GM21360 (cell line): ENCODE results near the gene RXRB.

Experiments
- ATAC-seq: cut with Tn5 transposase; IDR thresholded peaks from one replicate; pipeline ENCODE4 v1.9.1; 2021; ENCODE audit warnings: mild to moderate bottlenecking, moderate library complexity; ENCODE audit not compliant: unreplicated experiment

Gene RXRB

DNA sequence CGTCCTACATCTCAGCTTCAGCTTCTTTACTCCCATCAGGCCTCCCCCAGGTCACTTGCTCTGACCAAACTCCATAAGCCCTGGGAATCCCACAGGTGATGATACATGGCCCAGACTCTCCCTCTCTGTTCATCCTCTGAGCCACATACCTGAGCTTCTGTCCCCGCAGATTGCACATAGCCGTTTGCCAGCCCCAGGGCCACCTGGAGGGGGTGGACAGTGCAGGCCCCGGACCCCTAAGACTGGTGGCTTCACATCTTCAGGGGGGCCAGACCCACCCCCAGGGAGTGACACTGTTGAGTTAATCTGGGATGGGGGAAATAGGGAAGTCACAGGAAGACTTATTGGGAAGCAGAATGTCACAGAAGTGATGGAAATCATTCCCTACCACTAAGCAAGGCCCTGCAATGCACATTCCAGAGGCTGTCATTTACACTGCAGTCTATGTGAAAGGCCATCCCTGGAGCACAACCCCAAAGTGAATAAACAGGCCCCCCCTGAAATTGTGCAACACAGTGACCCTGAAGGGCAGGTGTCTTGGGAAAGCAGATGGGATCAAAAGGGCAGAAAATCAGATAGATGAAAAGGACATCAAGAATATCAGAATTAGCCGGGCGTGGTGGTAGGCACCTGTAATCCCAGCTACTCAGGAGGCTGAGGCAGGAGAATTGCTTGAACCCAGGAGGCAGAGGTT, 2.2 kb downstream of the RXRB start:
- ATAC-seq, result no peak

DNA sequence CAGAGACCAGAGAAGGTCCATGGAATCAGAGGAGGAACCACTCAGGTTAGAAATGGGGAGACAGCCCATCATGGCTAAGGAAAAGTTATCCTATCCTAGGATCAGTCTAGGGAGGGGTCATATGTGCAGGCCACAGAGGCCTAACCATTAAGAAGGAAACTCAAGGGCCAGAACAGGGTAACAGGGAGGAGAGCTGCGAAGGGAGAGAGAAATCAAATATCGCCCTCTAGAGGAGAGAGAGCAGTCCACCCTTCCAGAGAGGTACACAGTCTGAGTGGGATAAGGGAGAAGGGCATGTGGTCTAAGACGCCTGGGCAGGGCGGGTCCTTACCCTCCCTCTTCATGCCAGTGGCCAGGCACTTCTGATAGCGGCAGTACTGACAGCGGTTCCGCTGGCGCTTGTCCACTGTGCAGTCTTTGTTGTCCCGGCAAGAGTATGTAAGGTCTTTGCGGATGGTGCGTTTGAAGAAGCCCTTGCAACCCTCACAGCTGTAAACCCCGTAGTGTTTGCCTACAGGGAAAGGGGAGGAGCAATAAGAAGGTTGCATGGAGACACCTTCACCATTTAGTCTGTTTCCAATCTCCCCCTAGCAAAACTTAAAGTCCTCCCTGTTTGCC, 2.9 kb downstream of the RXRB start:
- ATAC-seq, result no peak

DNA sequence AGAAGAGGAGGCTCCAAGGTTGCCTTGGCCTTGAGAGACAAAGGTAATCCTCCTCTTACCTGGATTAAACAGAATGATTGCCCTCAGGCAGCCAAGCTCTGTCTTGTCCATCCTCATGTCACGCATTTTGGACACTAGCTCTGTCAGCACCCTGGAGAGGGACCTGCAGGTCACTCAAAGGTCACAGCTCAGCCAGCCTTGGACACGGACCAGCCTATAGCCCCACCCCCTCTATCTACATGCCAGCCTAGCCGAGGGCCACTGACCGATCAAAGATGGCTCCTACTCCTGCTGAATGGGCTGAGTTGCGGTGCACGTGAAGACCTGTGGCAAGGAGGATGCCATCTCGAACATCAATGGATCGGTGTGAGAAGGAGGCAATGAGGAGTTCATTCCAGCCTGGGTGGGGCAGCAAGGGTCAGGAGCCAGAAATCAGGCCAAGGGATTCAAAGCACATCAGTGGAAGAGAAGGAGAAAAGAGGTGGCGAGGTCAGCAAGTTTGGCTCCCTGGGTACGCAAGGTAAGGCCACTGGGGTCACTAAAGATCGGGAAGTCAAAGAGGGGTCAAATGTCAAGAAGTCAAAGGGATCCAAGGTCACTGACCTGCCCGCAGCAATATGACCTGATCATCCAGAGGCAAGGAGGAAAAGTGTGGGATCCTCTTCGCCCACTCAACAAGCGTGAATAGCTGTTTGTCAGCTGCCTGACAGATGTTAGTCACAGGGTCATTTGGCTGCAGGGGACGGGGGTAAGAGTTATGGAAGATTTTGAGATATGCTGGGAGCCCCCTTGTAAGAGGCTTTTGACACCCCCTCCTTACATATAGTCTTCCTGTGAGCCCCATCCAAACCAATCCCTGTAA, 4.9 kb downstream of the RXRB start:
- no peak for ATAC-seq

DNA sequence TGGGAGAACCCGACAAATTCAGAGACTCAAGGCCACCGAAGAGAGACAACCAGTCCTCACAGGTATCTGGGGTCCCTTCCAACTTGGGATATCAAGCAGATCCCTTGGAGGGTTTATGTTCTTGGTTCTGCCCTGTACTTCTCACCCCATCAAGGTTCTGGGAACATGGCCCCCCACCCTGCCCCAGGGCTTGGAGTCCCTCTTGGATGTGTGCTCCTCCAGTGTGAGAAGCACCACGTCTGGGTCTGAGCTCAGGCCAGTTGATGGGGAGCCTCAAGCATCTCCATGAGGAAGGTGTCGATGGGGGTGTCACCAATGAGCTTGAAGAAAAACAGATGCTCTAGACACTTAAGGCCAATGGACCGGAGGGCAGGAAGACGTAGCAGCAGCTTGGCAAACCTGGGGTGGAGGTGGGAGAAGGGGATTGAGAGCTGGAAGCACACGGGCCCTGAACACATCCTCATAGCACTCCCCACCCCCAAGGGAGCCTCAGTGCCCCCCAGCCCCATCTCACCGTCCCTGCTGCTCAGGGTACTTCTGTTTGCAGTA, 6.0 kb downstream of the RXRB start:
- no peak for ATAC-seq

DNA sequence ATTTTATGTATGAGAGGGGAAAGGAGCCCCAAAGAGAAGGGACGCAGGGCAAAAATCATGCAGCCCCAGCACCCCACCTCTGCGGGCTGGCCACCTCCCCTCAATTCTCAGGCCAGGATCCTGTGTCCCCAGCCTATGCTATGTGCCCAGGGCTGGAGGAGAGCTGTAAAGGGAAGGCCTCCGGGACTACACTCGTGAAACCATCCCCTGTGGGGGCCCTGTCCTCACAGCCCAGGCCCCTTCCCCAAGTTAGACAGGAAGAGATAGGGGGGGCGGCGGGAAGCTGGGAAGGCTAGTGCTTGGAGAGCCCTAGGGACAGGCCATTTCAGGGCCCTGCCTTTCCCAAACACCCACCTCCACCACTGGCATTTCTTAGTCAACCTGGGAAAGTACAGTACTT, 6.8 kb downstream of the RXRB start:
- no peak for ATAC-seq

DNA sequence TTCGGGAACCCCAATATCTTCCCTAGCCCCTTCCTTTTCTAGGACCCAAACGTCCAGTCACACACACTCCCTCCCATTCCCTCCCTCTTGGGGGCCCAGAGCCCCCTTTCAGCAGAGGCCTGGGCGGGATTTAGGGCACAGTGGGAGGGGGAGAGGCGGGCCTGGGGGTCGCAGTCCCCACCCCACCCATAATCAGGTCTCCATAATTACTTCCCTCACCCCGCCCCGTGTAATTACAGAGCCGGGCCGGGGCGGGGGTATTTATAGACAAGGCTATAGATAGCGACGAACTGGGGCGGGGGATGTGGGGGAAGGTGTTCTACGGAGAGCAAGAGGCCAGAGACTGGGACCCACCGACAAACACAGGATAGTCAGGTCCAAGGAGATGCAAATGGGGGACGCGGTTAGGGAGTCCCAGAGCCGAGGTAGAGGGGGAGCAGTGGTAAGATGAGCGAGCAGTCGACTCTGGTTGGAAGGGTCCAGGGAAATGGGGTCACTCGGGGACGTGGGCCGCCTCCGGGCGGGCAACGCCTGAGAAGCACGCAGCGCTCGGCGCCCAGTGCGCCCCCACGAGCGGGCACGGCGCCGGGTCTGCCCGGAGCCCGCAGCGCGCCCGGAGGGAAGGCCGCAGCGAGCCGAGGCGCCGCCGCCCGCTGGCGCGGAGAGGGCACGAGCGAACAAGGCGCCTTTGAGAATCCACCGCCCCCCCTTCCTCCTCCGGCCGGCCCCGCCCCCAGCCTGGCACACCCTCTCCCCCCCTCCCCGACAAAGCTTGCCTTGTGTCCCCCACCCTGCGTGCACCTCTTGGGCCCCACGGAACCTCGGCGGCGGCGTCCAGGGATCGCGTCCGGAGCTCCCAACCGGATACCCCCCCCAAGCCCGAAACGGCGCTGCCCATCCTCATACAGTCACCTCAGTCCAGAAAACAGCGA, 7.5 kb downstream of the RXRB start:
- no peak for ATAC-seq

DNA sequence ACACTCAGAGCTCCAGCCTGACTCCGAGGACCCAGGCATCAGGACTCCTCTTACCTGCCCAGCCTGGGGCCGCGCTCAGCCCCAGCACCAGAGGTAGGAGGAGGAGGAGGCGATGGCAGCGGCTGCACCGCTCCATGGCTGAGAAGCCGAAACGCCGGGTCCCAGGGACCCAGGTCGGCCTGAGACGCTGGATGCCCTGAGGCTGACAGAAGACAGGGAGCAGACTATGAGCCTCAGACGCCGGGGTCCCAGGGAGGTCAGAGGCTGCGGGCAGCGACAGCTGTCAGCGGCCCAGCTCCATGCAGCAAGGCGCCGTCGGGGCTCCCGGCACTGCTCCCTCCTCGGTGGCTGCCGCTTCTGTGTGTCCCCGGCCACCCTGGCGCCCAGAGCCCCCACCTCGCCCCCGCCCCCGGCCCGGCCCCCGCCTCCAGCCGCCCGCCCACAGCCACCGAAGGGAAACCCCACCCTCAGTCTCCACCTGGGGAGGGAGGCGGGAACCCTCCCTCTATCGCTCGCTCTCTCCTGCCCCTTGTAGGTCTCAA, 8.3 kb downstream of the RXRB start, which contains the start of gene COL11A2:
Gene COL11A2 (minus strand): TSS at position 363 of the 542 bp plus-strand sequence. CDS start 227 bp downstream, at position 136.
- ATAC-seq, result no peak

DNA sequence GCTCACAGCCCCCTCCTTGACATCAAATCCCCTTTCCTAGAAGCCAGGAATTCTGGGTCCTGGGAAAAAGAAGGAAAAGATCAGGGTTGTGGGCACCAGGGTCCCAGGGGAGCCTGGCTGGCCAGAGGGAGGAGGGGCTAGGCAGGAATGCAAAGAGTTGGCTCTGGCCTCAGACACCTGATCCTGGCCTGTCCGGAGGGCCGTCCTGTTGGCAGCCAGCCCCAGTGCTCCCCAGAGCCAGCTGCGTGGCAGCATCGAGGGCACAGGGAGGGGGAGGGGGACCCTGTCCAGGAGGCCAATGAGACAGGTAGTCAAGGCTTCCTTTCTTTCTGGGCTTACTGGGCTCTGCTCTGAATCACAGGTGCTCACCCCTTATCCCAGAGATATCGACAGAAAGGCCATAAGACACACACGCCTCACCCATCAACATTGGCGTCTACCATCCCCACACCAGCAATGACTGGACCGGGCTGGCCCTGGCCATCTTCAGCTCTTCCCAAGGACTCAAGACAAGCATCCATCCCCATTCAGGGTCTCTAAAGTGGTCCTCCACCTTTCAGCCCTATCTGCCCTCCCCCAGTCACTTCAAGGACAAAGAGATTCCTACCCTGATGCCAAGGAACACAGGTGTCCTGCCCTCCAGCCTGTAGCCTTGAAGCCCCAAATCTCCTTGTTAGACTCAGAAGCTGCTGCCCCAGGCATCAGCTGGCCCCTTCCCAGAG, 8.9 kb downstream of the RXRB start:
- no peak for ATAC-seq

DNA sequence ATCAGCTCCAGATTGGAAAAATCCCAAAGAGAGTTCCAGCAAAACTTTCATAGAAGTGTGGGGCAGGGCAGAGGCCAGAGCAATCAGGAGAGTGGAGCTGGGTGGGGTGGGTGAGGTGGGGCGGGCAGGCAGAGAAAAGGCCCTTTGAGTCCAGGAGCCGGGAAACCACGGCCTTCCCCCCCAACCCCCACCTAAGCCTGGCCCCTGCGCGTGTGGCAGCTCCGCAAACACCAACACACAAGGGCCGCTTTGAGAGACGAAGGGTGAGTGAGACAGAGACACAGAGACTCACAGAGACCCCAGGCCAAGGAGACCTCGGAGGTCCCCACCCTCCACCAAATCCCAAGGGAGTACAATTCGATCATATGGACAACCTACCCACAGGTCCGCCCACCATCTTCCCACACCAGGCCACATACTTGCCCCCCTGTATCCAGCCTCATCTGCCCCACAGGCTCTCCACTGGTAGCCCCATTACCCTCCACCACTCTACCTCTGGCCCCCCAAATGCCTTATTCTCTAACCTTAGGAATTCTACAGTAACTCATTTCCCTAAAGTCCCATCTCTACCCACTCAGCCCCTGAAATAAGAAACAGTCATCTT, 9.9 kb downstream of the RXRB start:
- no peak for ATAC-seq

DNA sequence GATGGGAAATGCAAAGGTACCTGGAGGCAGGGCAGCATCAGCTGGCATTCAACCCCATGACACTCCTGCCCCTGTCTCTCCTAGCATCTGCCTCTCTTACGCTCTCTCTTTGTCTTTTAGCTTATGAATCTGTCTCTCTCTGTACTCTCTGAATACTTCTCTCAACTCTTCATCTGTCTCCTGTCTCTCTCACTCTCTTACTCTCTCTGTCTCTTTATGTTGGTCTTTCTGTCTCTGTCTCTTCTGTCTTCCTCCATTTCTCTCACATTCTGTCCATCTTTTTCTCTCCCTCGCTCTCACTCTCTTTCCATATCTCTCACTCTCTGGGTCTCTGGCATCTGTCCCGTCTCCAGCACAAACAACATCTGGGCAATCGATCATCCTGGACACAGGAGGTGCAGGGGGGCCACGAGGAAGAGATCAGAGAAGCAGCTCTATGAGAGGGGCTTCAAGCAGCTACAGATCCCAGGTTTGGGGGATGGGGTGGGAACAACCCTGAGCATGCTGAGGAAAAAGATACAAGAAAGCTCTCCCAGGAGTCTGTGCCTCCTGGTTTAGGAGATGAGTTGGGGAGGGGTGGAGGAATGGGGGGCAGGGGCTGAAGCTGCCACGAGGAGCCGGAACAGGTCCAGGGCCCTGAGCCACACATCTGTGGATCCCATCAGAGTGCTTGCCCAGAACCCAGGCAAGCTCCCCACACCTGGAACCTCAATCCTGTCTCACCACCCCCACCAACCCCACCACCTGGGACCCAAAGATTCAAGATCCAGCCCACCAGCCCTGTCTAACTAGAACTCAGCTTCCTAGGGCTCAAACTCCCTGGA, 10.6 kb downstream of the RXRB start:
- ATAC-seq, result no peak

DNA sequence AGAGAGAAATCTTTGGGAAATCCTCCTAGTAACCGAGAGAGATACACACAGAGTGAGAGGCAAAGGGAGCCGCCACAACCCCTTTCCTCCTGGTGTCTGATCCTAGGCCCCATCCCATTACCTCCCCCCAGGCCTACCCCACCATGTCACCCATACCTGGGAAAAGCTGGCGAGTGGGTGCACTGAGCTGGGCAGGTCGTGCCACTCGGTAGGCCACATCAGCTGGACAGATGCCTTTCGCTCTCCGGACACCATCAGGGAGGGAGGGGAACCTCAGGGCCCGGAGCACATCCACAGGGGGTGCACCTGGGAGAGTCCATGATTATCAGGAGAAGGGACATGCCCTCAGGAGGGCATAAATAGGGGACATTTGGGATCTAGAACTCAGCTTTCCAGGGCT, 11.3 kb downstream of the RXRB start:
- ATAC-seq, result no peak

DNA sequence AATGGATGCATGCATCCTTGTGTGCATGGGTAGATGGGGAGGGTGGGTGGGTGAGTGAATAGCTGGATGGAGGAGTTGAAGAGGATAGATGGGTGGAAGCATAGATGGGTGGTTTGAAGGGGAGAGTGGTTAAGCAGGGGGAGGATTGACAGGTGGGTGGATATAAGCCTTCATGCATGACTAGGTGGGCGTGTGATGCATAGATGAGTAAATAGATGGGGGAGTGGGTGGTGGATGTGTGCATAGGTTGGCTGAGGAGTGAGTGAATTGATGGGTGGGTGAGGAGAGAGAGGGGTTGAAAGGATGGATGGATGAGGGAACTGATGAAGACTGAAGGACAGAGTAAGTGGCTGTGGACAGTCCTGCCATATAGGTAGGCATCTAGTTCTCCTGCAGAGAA, 12.7 kb downstream of the RXRB start:
- no peak for ATAC-seq

DNA sequence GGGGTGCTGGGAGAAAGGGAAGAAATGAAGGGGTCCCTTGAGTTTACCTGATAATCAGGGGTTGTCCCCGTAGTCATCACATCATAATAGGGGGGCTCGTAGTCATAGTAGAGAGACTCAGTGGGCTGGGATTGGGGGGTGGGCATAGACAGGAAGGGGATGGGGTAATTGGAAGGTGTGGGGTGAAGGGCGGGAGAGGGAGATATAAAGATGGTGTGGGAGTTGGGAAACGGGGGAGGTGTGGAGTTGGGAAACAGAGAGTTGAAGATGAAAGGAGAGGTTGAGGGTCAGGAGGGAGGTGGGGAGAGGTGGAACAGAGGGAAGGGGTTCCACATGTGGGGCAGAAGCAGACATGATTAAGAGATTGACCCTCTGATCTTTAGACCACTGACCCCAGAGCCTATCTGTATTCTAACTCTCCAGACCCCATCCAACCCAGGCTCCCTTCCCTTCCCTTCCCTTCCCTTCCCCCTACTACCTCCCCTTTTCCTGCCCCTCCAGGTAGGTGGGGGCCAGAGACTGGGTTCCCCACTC, 14.7 kb downstream of the RXRB start:
- no peak for ATAC-seq

DNA sequence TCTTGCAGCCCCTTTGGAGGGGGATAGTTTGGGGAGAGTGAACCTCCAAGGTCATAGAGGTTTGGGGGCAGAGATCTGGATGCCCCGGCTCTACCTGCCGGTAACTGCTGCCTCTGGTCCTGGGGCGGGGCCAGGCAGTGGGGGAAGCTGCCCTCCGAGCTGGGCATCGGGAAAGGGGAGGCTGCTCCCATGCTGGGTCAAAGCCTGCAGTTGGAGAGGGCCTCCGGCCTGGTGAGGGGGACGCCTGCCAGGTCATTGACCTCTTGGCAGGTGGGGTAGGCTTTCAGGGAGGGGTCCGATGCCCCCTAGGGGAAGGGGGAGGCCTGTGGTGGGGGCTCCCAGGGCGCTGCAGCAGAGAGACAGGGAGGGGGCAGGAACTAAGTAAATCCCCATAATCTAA, 15.3 kb downstream of the RXRB start:
- ATAC-seq, result no peak

DNA sequence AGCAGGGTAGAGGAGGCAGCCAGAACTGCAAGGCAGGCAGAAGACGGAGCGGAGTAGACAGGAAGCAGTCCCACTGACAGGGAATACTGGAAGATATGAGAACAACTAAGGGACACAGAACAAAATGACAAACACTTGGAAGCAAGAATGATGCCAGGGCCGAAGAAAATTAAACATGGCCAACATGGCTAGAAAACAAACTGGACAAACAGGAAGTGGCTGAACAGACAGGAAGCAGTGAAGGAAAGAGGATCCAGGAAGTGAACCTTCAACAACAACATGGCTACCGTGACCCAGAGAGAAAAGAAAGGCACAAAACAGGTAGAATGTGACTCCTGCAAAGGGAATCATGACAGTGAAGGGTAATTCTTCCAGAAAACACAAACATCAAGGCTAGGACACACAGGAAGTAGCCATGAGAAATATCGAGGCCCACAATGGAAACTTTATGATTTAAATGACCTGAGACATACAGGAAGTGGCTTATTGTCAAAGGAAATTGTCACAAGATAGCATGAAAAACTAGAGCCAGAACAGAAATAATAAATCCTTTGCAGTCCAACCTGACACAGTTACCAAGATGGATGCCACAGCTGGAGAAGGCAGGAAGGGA, 17.3 kb downstream of the RXRB start:
- no peak for ATAC-seq

DNA sequence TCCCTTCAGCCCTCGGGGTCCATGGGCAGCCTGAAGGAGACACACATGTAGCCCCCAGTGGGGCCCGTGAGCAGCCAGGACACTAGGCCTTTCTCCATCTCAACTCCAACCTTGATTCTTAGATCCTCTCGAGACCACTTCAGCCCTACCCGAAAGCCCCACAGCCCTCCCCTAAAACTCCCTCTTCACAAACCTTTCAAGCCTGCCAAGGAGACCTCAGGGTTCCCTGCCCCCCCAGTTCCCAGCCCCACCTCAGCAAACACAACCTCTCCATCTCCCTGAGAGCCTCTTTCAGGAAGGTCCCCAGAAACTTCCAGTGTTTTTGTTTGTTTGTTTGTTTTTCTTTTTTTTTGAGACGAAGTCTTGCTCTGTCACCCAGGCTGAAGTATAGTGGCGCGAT, 19.3 kb downstream of the RXRB start:
- ATAC-seq, result no peak

DNA sequence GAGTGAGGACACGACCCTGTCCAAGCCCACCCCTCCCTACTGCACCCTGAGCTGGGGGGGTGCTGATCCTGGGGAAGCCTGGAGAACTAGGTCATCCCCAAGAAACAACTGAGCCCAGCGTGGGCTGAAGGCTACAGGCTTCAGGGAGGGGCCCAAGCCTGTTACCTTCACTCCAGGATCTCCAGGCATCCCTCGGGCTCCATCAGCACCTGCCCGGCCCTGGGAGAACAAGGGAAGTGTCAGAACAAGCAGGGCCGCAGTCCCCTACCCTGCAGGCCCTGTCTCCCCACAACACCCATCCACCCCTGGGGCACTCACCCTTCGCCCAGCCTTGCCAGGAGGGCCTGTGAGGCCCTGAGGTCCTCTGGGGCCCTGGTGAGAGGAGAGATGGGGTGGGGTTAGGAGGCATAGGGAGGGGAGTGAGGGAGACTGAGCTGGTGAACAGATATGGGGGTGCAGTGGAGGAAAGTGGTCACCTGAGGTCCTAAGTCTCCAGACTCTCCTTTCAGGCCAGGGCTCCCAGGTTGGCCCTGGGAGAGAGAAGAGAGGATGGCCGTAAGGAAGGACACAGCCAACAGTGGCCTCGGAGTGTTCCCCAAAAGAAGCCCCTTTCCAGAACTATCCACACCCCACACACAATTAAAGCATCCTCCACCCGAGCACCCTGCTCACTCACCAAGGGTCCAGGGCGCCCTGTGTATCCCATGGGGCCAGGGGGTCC, 21.6 kb downstream of the RXRB start:
- no peak for ATAC-seq
